ENCODE results near the gene ZNF180.

- TF ChIP-seq, protein P1, sequence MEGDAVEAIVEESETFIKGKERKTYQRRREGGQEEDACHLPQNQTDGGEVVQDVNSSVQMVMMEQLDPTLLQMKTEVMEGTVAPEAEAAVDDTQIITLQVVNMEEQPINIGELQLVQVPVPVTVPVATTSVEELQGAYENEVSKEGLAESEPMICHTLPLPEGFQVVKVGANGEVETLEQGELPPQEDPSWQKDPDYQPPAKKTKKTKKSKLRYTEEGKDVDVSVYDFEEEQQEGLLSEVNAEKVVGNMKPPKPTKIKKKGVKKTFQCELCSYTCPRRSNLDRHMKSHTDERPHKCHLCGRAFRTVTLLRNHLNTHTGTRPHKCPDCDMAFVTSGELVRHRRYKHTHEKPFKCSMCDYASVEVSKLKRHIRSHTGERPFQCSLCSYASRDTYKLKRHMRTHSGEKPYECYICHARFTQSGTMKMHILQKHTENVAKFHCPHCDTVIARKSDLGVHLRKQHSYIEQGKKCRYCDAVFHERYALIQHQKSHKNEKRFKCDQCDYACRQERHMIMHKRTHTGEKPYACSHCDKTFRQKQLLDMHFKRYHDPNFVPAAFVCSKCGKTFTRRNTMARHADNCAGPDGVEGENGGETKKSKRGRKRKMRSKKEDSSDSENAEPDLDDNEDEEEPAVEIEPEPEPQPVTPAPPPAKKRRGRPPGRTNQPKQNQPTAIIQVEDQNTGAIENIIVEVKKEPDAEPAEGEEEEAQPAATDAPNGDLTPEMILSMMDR (IDR thresholded peaks at IDR 0.05; ENCODE audit: insufficient read depth, low read depth, low read length) = no peak
- TF ChIP-seq EZH2 (IDR thresholded peaks at IDR 0.05; ENCODE audit: insufficient read depth, low read length) = no peak
These were observed 3.6 kb downstream of the ZNF180 start for GRCh38 chr19:44496711-44497110.

Measured in astrocyte (in vitro differentiated cells and primary cell).